ENCODE results near the gene TBCD. TPM values are rescaled to one million over a fixed set of nuclear protein-coding genes. Genes with fewer than 3 reads are reported as not detected.

The TBCD gene
- polyA plus RNA-seq, 1 donor: 54.9 TPM

Other genes with a start within 250 kb of the TBCD start
- gene FOXK2, start 232.3 kb upstream of the TBCD start, polyA plus RNA-seq (ENCODE audit: insufficient read length): 37.9 TPM
- 56.1 TPM for gene WDR45B, start 103.6 kb upstream of the TBCD start, polyA plus RNA-seq (ENCODE audit: insufficient read length)
- gene RAB40B, start 53.4 kb upstream of the TBCD start, polyA plus RNA-seq (ENCODE audit: insufficient read length): 48.8 TPM
- 31.0 TPM for gene FN3KRP, start 35.4 kb upstream of the TBCD start, polyA plus RNA-seq (ENCODE audit: insufficient read length)
- gene FN3K, start 16.4 kb upstream of the TBCD start, polyA plus RNA-seq (ENCODE audit: insufficient read length): 19.1 TPM
- gene ZNF750, start 88.0 kb downstream of the TBCD start, polyA plus RNA-seq (ENCODE audit: insufficient read length): 0.18 TPM

Measured in forelimb muscle (tissue), 1 donor.